Neural cell (in vitro differentiated cells): ENCODE measurements around the gene COL8A1.

Experiments used
- CTCF ChIP-seq: fragments of 450-650 bp; IDR thresholded peaks from 2 replicates; pipeline ENCODE4 v1.5.1; 2014; ENCODE audit warnings: antibody characterized with exemption, mild to moderate bottlenecking, moderate library complexity; ENCODE audit not compliant: poor library complexity, severe bottlenecking
- EP300 ChIP-seq: fragments of 450-650 bp; conservative IDR thresholded peaks from 2 replicates; pipeline ENCODE4 v1.6.1; 2014; ENCODE audit warnings: antibody characterized with exemption, mild to moderate bottlenecking, moderate library complexity; ENCODE audit not compliant: poor library complexity, severe bottlenecking
- EZH2 ChIP-seq: fragments of 200-600, 300-800 bp; shearing (Covaris generic), sonication (generic); IDR thresholded peaks from 2 replicates; pipeline ENCODE4 v1.6.1; 2014; ENCODE audit warnings: antibody characterized with exemption, low read length, borderline replicate concordance, mild to moderate bottlenecking; ENCODE audit not compliant: insufficient read depth, poor library complexity, severe bottlenecking
- MXI1 ChIP-seq: fragments of 450-650 bp; conservative IDR thresholded peaks from 2 replicates; pipeline ENCODE4 v1.6.1; 2014; ENCODE audit warnings: antibody characterized with exemption, mild to moderate bottlenecking; ENCODE audit not compliant: poor library complexity, severe bottlenecking
- POLR2AphosphoS5 ChIP-seq: IDR thresholded peaks from 2 replicates; pipeline ENCODE4 v1.6.1; 2012
- RAD21 ChIP-seq: fragments of 450-650 bp; conservative IDR thresholded peaks from 2 replicates; pipeline ENCODE4 v1.6.1; 2014; ENCODE audit warnings: antibody characterized with exemption, mild to moderate bottlenecking, moderate library complexity
- REST ChIP-seq: IDR thresholded peaks from 2 replicates; pipeline ENCODE4 v1.6.1; 2012; ENCODE audit warnings: borderline replicate concordance
- SMC3 ChIP-seq: fragments of 450-650 bp; conservative IDR thresholded peaks from 2 replicates; pipeline ENCODE4 v1.6.1; 2014; ENCODE audit warnings: antibody characterized with exemption, mild to moderate bottlenecking, moderate library complexity; ENCODE audit not compliant: poor library complexity
- TAF1 ChIP-seq: IDR thresholded peaks from 2 replicates; pipeline ENCODE4 v1.6.1; 2012; ENCODE audit warnings: low read depth

- TF ChIP-seq CTCF (no peak), REST (no peak), EZH2 (no peak), TAF1 (no peak), SMC3 (no peak), EP300 (no peak), RAD21 (no peak), MXI1 (no peak), POLR2AphosphoS5 (no peak)
Measured at GRCh38 chr3:99774467-99774866, 136.1 kb downstream of the COL8A1 start.
